T-cell (primary cell): ENCODE results near the gene VIPAS39. TPM values are rescaled to one million over a fixed set of nuclear protein-coding genes. Genes with fewer than 3 reads are reported as not detected.

Experiments
- ATAC-seq, 4 experiments: fragments of 200-7000 bp in 3 of 4; fragments of 150-1000 bp in 1 of 4; cut with Tn5 transposase; replicated peaks in 1 of 4; 1 replicate in 3 of 4; 2 replicates in 1 of 4; pipeline ENCODE4 v1.10.0; 2021; ENCODE audit warnings: moderate library complexity in 3 of 4, mild to moderate bottlenecking in 2 of 4, moderate number of reproducible peaks in 1 of 4
- CTCF ChIA-PET, 2 donors: fragments of 300-600 bp; sonication (Branson Sonifier 250); formaldehyde crosslinking; loops; one replicate each; lab custom pipeline; 2022; ENCODE audit warnings: antibody characterized with exemption in 2 of 2; lab: Charles Lee
- POLR2A ChIA-PET, 2 donors: fragments of 300-600 bp; sonication (Branson Sonifier 250); formaldehyde crosslinking; loops; one replicate each; lab custom pipeline; 2022; ENCODE audit warnings: antibody characterized with exemption in 2 of 2; lab: Charles Lee
- DNase-seq, 35 experiments: peaks; one replicate each; pipeline versions ENCODE4 v3.0.0 to v3.0.0-alpha.2; 2013 to 2023
- H3K27ac ChIP-seq: one replicate; pipeline ENCODE4 v1.5.1; 2013; ENCODE audit warnings: low read length
- H3K27me3 ChIP-seq, 2 experiments: replicated peaks in 1 of 2; 1 replicate in 1 of 2; 2 replicates in 1 of 2; pipeline versions ENCODE4 v1.6.1 to v1.7.0; 2013; ENCODE audit warnings: low read length in 1 of 2, mixed read lengths in 1 of 2; ENCODE audit not compliant: control insufficient read depth in 2 of 2, insufficient read depth in 2 of 2; ENCODE audit errors: extremely low read depth in 1 of 2
- H3K36me3 ChIP-seq, 2 donors: 1 replicate in 1 of 2; 2 replicates in 1 of 2; pipeline versions ENCODE4 v1.6.1 to v1.7.0; 2013; ENCODE audit warnings: low read length in 1 of 2; ENCODE audit not compliant: control insufficient read depth in 2 of 2, insufficient read depth in 1 of 2; ENCODE audit errors: extremely low read depth in 1 of 2
- H3K4me1 ChIP-seq, 2 experiments: 1 replicate in 1 of 2; 2 replicates in 1 of 2; pipeline versions ENCODE4 v1.6.1 to v1.7.0; 2013; ENCODE audit warnings: low read length in 2 of 2, mixed read lengths in 1 of 2; ENCODE audit not compliant: insufficient read depth in 2 of 2, control insufficient read depth in 1 of 2; ENCODE audit errors: extremely low read depth in 1 of 2
- H3K4me3 ChIP-seq, 2 donors: 1 replicate in 1 of 2; 2 replicates in 1 of 2; pipeline versions ENCODE4 v1.5.1 to v1.7.0; 2013; ENCODE audit warnings: mild to moderate bottlenecking in 2 of 2, low read length in 1 of 2, moderate library complexity in 1 of 2; ENCODE audit not compliant: control insufficient read depth in 1 of 2; ENCODE audit errors: extremely low read depth in 1 of 2
- H3K9me3 ChIP-seq: 2 replicates; pipeline ENCODE4 v1.7.0; 2013
- H3K27ac Mint-ChIP-seq, 2 donors: one replicate each; pipeline ENCODE4 v1.8.0; 2020 to 2021; ENCODE audit warnings: mild to moderate bottlenecking in 2 of 2, mixed read lengths in 2 of 2
- H3K27me3 Mint-ChIP-seq, 2 donors: one replicate each; pipeline ENCODE4 v1.8.0; 2021 to 2022; ENCODE audit warnings: mixed read lengths in 2 of 2
- H3K36me3 Mint-ChIP-seq: one replicate; pipeline ENCODE4 v1.8.0; 2021; ENCODE audit warnings: mixed read lengths
- H3K4me1 Mint-ChIP-seq, 3 donors: one replicate each; pipeline ENCODE4 v1.8.0; 2020 to 2022; ENCODE audit warnings: mixed read lengths in 3 of 3, mild to moderate bottlenecking in 1 of 3
- H3K4me3 Mint-ChIP-seq, 3 donors: one replicate each; pipeline ENCODE4 v1.8.0; 2020 to 2022; ENCODE audit warnings: mild to moderate bottlenecking in 3 of 3, mixed read lengths in 3 of 3, moderate library complexity in 3 of 3
- H3K9me3 Mint-ChIP-seq, 3 donors: one replicate each; pipeline ENCODE4 v1.8.0; 2020 to 2022; ENCODE audit warnings: mixed read lengths in 3 of 3
- WGBS: methylation state at CpG from one replicate; pipeline ENCODE4 v1.1.5; 2013; ENCODE audit warnings: missing lambda C conversion rate; ENCODE audit not compliant: insufficient coverage; 5-methylcytosine and 5-hydroxymethylcytosine counted together
- total RNA-seq, 35 experiments: library from RNA in 6 of 35; stranded (reverse) in 6 of 35; fragments of 120-200 nt in 1 of 35; gene quantifications; one replicate each; pipeline versions ENCODE4 v1.2.1 to v1.2.4 and lab custom pipeline; 2013 to 2026

The VIPAS39 gene
- total RNA-seq, 5 donors from 2014 or later (not counting 1 experiment from before 2014, with no cell fraction given), result 15.6 to 24.1 (median 18.2) TPM

DNA sequence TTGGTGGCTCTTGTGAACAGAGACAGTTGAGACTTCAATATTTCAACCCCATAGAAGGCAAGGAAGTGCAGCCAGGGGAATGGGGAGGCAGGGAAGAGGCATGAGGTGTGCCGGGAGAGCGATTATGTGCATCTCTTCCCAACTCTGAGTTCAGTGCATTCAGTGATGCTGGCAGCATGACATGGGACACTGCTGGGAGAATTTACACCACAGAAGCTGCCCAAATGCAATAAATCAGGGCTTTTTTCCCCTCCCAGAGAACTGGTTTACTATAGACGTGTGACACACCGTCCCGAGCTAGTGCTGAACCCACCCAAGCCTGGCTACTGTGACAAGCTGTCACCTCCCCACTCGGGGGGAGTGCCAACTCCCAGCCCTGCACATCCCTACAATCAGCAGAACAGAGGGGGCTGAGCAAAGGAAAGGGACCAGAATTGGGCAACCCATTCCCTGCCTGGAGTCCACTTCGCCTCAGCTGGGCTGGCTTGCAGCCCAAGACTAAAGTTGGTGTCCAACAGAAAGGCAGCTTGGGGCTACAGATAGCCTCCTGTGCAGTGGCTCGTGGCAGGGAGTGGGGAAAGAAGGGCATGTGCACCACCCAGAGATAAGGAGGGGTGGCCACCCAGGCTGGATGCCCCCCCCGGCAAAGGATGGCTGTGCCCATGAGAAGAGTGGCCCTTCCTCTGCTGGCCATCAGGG lies 17.2 kb upstream of the VIPAS39 start:
- ATAC-seq (no peak), DNase-seq (no peak)
- H3K4me3 ChIP-seq, result no peak overlapping the region

DNA sequence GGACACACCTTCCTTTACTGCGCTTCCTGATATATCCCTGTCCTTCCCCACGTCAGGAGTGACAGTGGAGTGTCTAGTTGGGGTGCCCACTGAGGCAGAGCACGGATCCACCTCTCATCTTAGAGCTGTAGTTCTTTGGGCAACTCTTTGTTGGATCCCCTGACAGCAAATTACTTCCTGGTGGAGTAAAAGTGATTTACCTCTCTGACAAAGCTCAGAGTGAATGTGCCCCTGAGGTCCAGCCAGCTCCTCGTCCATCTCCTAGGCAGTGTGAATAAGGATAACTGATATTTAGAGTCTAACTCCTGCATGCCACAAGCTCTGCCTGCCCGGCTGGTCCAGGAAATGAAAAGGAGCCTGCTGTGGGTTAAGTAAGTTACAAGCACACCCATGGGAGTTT lies 16.5 kb upstream of the VIPAS39 start:
- POLR2A ChIA-PET, result no interaction called here
- Histone ChIP-seq H3K36me3 (peaks cover 4 to 8% of the 10 kb centered on the region in 2 donors), H3K4me1 (no peaks in the 10 kb centered on the region), H3K9me3 (no peaks in the 10 kb centered on the region), H3K27me3 (peaks cover 0 to 10% of the 10 kb centered on the region in 2 experiments), H3K4me3 (no peak overlapping the region), H3K27ac (no peak overlapping the region)
- Mint-ChIP-seq H3K4me1 (no peaks in the 10 kb centered on the region), H3K4me3 (no peak overlapping the region), H3K27ac (no peak overlapping the region), H3K36me3 (peaks cover 9% of the 10 kb centered on the region), H3K27me3 (no peaks in the 10 kb centered on the region), H3K9me3 (no peaks in the 10 kb centered on the region)
- CTCF ChIA-PET, result no interaction called here
- no peak for ATAC-seq
- DNase-seq, result no peak
- 90% methylated on average over 2 of the region's 5 CpGs for WGBS

More for the DNA sequence above, 17.2 kb upstream of the VIPAS39 start:
- H3K4me3 Mint-ChIP-seq, result no peak overlapping the region
- Histone ChIP-seq H3K27ac (no peak overlapping the region), H3K9me3 (no peaks in the 10 kb centered on the region), H3K27me3 (peaks cover 0 to 10% of the 10 kb centered on the region in 2 experiments), H3K36me3 (peaks cover 0 to under 1% of the 10 kb centered on the region in 2 donors), H3K4me1 (no peaks in the 10 kb centered on the region)
- 77% methylated on average over 9 of the region's 9 CpGs for WGBS
- H3K27me3 Mint-ChIP-seq, result no peaks in the 10 kb centered on the region
- H3K36me3 Mint-ChIP-seq, result peaks cover 2% of the 10 kb centered on the region
- ChIA-PET CTCF (no interaction called here), POLR2A (no interaction called here)
- no peaks in the 10 kb centered on the region for H3K9me3 Mint-ChIP-seq
- no peaks in the 10 kb centered on the region for H3K4me1 Mint-ChIP-seq
- H3K27ac Mint-ChIP-seq, result no peak overlapping the region

DNA sequence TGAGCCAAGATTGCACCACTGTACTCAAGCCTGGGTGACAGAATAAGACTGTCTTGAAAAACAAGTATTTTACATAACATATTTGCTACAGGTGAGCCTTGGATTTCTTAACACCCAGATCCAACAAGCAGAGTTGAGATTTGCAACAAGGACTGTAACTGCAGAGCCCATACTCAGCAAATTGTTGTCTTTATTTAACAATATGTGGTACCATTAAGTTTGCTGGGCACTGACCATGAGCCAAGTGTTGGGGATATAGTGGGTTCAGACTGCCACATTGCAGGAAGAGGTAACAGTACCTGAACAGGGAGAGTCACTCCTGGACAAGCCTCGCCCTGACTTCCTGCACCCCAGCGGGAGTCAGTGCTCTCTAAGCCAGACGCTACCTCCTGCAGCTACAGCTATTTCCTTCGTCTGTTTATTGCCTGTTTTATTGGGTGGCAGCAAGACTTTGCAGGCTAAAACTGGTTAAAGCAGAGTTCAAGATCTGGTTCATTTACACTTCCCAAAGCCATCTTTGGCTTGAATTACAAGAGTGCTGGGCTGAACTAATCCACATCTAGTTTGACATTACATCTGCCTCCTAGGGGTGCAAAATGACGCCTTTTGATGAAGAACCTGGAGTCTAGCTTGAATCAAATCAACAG lies 12.9 kb upstream of the VIPAS39 start:
- H3K27ac Mint-ChIP-seq, result no peak overlapping the region
- H3K36me3 Mint-ChIP-seq, result peaks cover 28% of the 10 kb centered on the region
- no peaks in the 10 kb centered on the region for H3K27me3 Mint-ChIP-seq
- DNase-seq, result no peak
- H3K4me3 Mint-ChIP-seq, result no peak overlapping the region
- ChIA-PET POLR2A (no interaction called here), CTCF (no interaction called here)
- no peak for ATAC-seq
- Histone ChIP-seq H3K27ac (no peak overlapping the region), H3K27me3 (peaks cover 0 to 5% of the 10 kb centered on the region in 2 experiments), H3K4me1 (no peaks in the 10 kb centered on the region), H3K4me3 (no peak overlapping the region), H3K36me3 (peaks cover 14 to 40% of the 10 kb centered on the region in 2 donors), H3K9me3 (no peaks in the 10 kb centered on the region)
- no peaks in the 10 kb centered on the region for H3K9me3 Mint-ChIP-seq
- 85% methylated on average over 4 of the region's 5 CpGs for WGBS
- H3K4me1 Mint-ChIP-seq, result no peaks in the 10 kb centered on the region

DNA sequence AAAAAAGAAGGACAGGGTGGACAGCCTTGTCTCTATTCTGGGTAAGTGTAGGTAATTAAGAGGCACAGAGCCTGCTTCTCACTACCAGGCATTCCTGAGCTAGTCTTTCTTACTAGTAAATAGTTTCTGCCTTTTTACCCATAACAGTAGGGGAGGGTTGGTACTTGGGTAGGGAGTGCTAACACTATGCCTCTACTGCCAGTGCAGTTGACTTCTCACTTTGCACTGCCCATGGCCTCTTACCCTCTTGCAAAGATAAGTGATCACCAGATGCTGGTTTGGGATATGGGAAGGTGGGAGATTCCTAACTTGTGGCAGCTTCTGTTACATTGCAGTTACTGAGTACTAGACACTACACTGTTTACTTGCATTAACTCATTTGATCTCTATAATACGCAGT lies 12.1 kb upstream of the VIPAS39 start:
- Histone ChIP-seq H3K4me1 (no peaks in the 10 kb centered on the region), H3K36me3 (peaks cover 14 to 48% of the 10 kb centered on the region in 2 donors), H3K9me3 (no peaks in the 10 kb centered on the region), H3K27me3 (peaks cover 0 to 2% of the 10 kb centered on the region in 2 experiments), H3K4me3 (no peak overlapping the region), H3K27ac (no peak overlapping the region)
- Mint-ChIP-seq H3K27me3 (no peaks in the 10 kb centered on the region), H3K9me3 (no peaks in the 10 kb centered on the region), H3K4me3 (no peak overlapping the region), H3K36me3 (peaks cover 36% of the 10 kb centered on the region), H3K4me1 (no peaks in the 10 kb centered on the region), H3K27ac (no peak overlapping the region)
- DNase-seq (no peak), ATAC-seq (no peak)
- no CpG with 5 or more reads among the region's 1 CpG for WGBS
- ChIA-PET POLR2A (no interaction called here), CTCF (interaction anchor here in 1 of 2 donors (1.5 kb wide), 1 partner anchor 11 kb away, joined by 3 read pairs; the partner anchor contains the start of gene AHSA1)

DNA sequence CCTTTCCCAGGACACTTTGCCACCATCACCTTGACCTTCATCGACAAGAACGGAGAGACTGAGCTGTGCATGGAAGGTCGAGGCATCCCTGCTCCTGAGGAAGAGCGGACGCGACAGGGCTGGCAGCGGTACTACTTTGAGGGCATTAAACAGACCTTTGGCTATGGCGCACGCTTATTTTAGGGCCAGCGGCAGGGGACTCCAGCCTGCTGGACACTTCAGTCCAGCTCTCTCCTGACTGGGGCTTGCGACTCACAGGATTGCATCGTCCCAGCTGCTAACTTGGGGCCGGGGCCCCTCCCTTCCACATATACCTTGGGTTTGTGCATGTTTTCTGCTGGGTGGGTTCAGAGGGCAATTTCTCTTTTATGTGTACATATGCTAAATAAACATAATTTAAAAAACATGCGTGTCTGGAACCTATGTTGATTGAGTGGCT lies 11.7 kb upstream of the VIPAS39 start:
- Histone ChIP-seq H3K9me3 (no peaks in the 10 kb centered on the region), H3K4me1 (no peaks in the 10 kb centered on the region), H3K27me3 (no peaks in the 10 kb centered on the region), H3K36me3 (peaks cover 14 to 52% of the 10 kb centered on the region in 2 donors), H3K27ac (no peak overlapping the region), H3K4me3 (no peak overlapping the region)
- Mint-ChIP-seq H3K9me3 (no peaks in the 10 kb centered on the region), H3K4me1 (no peaks in the 10 kb centered on the region), H3K36me3 (peaks cover 39% of the 10 kb centered on the region), H3K27me3 (no peaks in the 10 kb centered on the region), H3K4me3 (no peak overlapping the region), H3K27ac (no peak overlapping the region)
- DNase-seq (no peak), ATAC-seq (no peak)
- WGBS, result 98% methylated on average over 9 of the region's 14 CpGs
- ChIA-PET CTCF (interaction anchor here in 1 of 2 donors (0.7 to 1.5 kb wide), 2 partner anchors 11 to 201 kb away, joined by 3 read pairs; partner anchors contain the start of gene AHSA1), POLR2A (no interaction called here)

DNA sequence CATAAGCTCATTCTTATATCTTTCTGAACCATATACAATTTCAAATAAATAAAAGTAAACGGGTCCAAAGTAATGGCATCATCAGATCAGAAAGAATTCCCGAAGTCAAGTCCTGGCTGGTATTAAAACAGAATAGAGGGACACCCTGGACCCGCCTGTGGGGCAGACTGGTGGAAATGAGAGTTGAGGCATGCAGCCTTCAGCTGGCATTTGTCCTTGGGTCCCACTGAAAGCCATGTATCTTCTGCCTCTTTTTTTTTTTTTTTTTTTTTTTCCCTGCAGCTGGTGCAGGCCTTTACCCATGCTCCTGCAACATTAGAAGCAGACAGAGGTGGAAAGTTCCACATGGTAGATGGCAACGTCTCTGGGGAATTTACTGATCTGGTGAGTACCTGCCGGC lies 10.4 kb upstream of the VIPAS39 start:
- H3K9me3 ChIP-seq, result no peaks in the 10 kb centered on the region
- H3K36me3 ChIP-seq, result peaks cover 17 to 64% of the 10 kb centered on the region in 2 donors
- Mint-ChIP-seq H3K4me3 (no peak overlapping the region), H3K9me3 (no peaks in the 10 kb centered on the region), H3K27ac (no peak overlapping the region), H3K4me1 (no peaks in the 10 kb centered on the region), H3K36me3 (peaks cover 46% of the 10 kb centered on the region), H3K27me3 (no peaks in the 10 kb centered on the region)
- H3K27ac ChIP-seq, result no peak overlapping the region
- no peaks in the 10 kb centered on the region for H3K27me3 ChIP-seq
- ATAC-seq (no peak), DNase-seq (no peak)
- WGBS, result 96% methylated on average over 4 of the region's 5 CpGs
- H3K4me3 ChIP-seq, result no peak overlapping the region
- no peaks in the 10 kb centered on the region for H3K4me1 ChIP-seq
- POLR2A ChIA-PET, result interaction anchor here (0.6 kb wide), 2 partner anchors 137 to 178 kb away, joined by 3 to 11 read pairs; no protein-coding TSS in a partner anchor
- CTCF ChIA-PET, result no interaction called here
